Transverse colon (tissue), 3 donors: ENCODE measurements around the gene UNK.

ENCODE experiments used
- CTCF ChIP-seq, 5 experiments: fragments of 200-600 bp in 3 of 5; fragments of 450-650 bp in 2 of 5; sonication (generic) in 3 of 5; IDR thresholded peaks; 1 replicate in 2 of 5; 2 replicates in 3 of 5; pipeline ENCODE4 v1.5.1; 2016 to 2017; ENCODE audit warnings: antibody characterized with exemption in 5 of 5, inconsistent platforms in 3 of 5, mild to moderate bottlenecking in 2 of 5, moderate library complexity in 1 of 5
- POLR2A ChIP-seq: fragments of 450-650 bp; IDR thresholded peaks from one replicate; pipeline ENCODE4 v1.6.1; 2016; ENCODE audit warnings: antibody characterized with exemption, mild to moderate bottlenecking, moderate library complexity

GRCh38 chr17:75779250-75779986 lies 5.2 kb upstream of the UNK start:
- TF ChIP-seq CTCF (IDR thresholded peaks at IDR 0.05), result peak in 1 of 5 experiments; percentile 36
- TF ChIP-seq POLR2A, result peak; percentile 100
